ENCODE data around the gene INCA1.
A peak's percentile ranks its signal among the peaks of the same experiment; 100 is the strongest.

Gene INCA1

GRCh38 chr17:4947411-4948165 is 49.7 kb downstream of the INCA1 start:
- DNase-seq: no peak

GRCh38 chr17:4947010-4947410 is 50.3 kb downstream of the INCA1 start:
- DNase-seq: no peak

- DNase-seq: no peak
Measured at GRCh38 chr17:4946312-4946976, 50.9 kb downstream of the INCA1 start.

- no peak for DNase-seq
Measured at GRCh38 chr17:4945944-4946280, 51.4 kb downstream of the INCA1 start.

GRCh38 chr17:4945176-4945943 is 52.0 kb downstream of the INCA1 start:
- DNase-seq: no peak

GRCh38 chr17:4944554-4945175 is 52.7 kb downstream of the INCA1 start:
- no peak for DNase-seq

- no peak for DNase-seq
Measured at GRCh38 chr17:4944163-4944553, 53.2 kb downstream of the INCA1 start.

GRCh38 chr17:4942760-4943508 is 54.4 kb downstream of the INCA1 start:
- DNase-seq: no peak

GRCh38 chr17:4941319-4941610 is 56.1 kb downstream of the INCA1 start:
- DNase-seq: no peak

GRCh38 chr17:4940555-4941318 is 56.6 kb downstream of the INCA1 start:
- no peak for DNase-seq

GRCh38 chr17:4939796-4940554 is 57.3 kb downstream of the INCA1 start, which contains the start of the genes RNF167 and SLC25A11:
Gene RNF167 (plus strand): TSS chr17:4940268. CDS start chr17:4940910, 642 bp downstream.
Gene SLC25A11 (minus strand): TSS chr17:4940046. CDS start chr17:4939910, 136 bp downstream.
- peak; percentile 93 for DNase-seq

GRCh38 chr17:4939546-4939795 is 57.9 kb downstream of the INCA1 start:
- no peak for DNase-seq

- no peak for DNase-seq
Measured at GRCh38 chr17:4938688-4939545, 58.4 kb downstream of the INCA1 start.

All from COR-L47 (cell line).